ENCODE results near the gene EML5.

DNA sequence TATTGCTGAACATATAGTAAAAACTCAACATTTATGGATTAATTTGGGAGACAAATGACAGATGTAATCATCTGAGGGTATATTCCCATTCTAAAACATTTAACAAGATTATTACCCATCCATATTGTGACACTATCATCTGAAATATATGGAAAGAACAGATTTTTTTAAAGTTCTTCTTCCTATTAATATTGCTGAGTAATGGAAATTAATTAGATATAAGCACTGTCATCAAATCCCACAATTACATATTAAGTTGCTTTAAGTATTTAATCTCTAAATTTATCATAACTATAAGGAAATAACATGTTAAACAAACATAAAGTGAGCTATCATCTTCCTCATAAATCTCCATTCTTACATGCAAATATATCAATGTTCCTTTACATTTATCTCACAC, 22.0 kb downstream of the EML5 start:
- no peak for TF ChIP-seq POLR2A (IDR thresholded peaks at IDR 0.05)
- TF ChIP-seq, protein P1, sequence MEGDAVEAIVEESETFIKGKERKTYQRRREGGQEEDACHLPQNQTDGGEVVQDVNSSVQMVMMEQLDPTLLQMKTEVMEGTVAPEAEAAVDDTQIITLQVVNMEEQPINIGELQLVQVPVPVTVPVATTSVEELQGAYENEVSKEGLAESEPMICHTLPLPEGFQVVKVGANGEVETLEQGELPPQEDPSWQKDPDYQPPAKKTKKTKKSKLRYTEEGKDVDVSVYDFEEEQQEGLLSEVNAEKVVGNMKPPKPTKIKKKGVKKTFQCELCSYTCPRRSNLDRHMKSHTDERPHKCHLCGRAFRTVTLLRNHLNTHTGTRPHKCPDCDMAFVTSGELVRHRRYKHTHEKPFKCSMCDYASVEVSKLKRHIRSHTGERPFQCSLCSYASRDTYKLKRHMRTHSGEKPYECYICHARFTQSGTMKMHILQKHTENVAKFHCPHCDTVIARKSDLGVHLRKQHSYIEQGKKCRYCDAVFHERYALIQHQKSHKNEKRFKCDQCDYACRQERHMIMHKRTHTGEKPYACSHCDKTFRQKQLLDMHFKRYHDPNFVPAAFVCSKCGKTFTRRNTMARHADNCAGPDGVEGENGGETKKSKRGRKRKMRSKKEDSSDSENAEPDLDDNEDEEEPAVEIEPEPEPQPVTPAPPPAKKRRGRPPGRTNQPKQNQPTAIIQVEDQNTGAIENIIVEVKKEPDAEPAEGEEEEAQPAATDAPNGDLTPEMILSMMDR (IDR thresholded peaks at IDR 0.05) = no peak

Data from sigmoid colon (tissue), 3 donors.